ENCODE results near the gene FAM53B.

The FAM53B gene

GRCh38 chr10:124667425-124668345 is 76.5 kb downstream of the FAM53B start:
- H3K4me1 ChIP-seq (ENCODE audit: low read length): no peaks in the 10 kb centered on the region
- H4K20me1 ChIP-seq (ENCODE audit: insufficient read depth, low read length): no peaks in the 10 kb centered on the region
- H3K27me3 ChIP-seq (replicated peaks; ENCODE audit: insufficient read depth, low read length): no peaks in the 10 kb centered on the region
- H3K4me2 ChIP-seq (ENCODE audit: low read depth, low read length): no peak overlapping the region
- no peak overlapping the region for H3K9ac ChIP-seq (ENCODE audit: low read length)
- no peaks in the 10 kb centered on the region for H3K9me3 ChIP-seq (replicated peaks; ENCODE audit: insufficient read depth, low read length)
- no peaks in the 10 kb centered on the region for H3K36me3 ChIP-seq (replicated peaks; ENCODE audit: insufficient read depth, low read length)
- TF ChIP-seq CTCF (IDR thresholded peaks at IDR 0.05; ENCODE audit: low read length): no peak
- no peak for TF ChIP-seq EZH2phosphoT487 (IDR thresholded peaks at IDR 0.05; ENCODE audit: low read length)
- TF ChIP-seq EZH2 (optimal IDR thresholded peaks at IDR 0.05; ENCODE audit: low read depth, low read length): no peak
- no peak overlapping the region for H2AFZ ChIP-seq (ENCODE audit: low read length)
- no peaks in the 10 kb centered on the region for H3K9me2 ChIP-seq (replicated peaks; ENCODE audit: insufficient read depth, low read length)
- H3K79me2 ChIP-seq (ENCODE audit: low read length): 0 out of 2 replicates have a peak, but pooled peaks cover 8% of the 10 kb centered on the region
- H3F3A ChIP-seq (ENCODE audit: insufficient read depth, low read length): no peaks in the 10 kb centered on the region
- H3K27ac ChIP-seq (ENCODE audit: low read length): no peak overlapping the region
- no peak overlapping the region for H3K4me3 ChIP-seq (ENCODE audit: low read length)
- no peak for DNase-seq

- H3K9me3 ChIP-seq (replicated peaks; ENCODE audit: insufficient read depth, low read length): no peaks in the 10 kb centered on the region
- no peaks in the 10 kb centered on the region for H3K4me1 ChIP-seq (ENCODE audit: low read length)
- no peaks in the 10 kb centered on the region for H3K27me3 ChIP-seq (replicated peaks; ENCODE audit: insufficient read depth, low read length)
- no peak overlapping the region for H3K9ac ChIP-seq (ENCODE audit: low read length)
- H3K4me3 ChIP-seq (ENCODE audit: low read length): no peak overlapping the region
- H3F3A ChIP-seq (ENCODE audit: insufficient read depth, low read length): no peaks in the 10 kb centered on the region
- no peak overlapping the region for H3K27ac ChIP-seq (ENCODE audit: low read length)
- no peak overlapping the region for H2AFZ ChIP-seq (ENCODE audit: low read length)
- no peaks in the 10 kb centered on the region for H3K36me3 ChIP-seq (replicated peaks; ENCODE audit: insufficient read depth, low read length)
- H4K20me1 ChIP-seq (ENCODE audit: insufficient read depth, low read length): no peaks in the 10 kb centered on the region
- TF ChIP-seq CTCF (IDR thresholded peaks at IDR 0.05; ENCODE audit: low read length) (no peak), EZH2 (optimal IDR thresholded peaks at IDR 0.05; ENCODE audit: low read depth, low read length) (no peak), EZH2phosphoT487 (IDR thresholded peaks at IDR 0.05; ENCODE audit: low read length) (no peak)
- no peak for DNase-seq
- no peaks in the 10 kb centered on the region for H3K9me2 ChIP-seq (replicated peaks; ENCODE audit: insufficient read depth, low read length)
- no peak overlapping the region for H3K4me2 ChIP-seq (ENCODE audit: low read depth, low read length)
- H3K79me2 ChIP-seq (ENCODE audit: low read length): peaks cover 9% of the 10 kb centered on the region
Observed at GRCh38 chr10:124666494-124666893, 77.7 kb downstream of the FAM53B start.

- no peaks in the 10 kb centered on the region for H4K20me1 ChIP-seq (ENCODE audit: insufficient read depth, low read length)
- no peak for TF ChIP-seq EZH2phosphoT487 (IDR thresholded peaks at IDR 0.05; ENCODE audit: low read length)
- no peak for TF ChIP-seq EZH2 (optimal IDR thresholded peaks at IDR 0.05; ENCODE audit: low read depth, low read length)
- TF ChIP-seq CTCF (IDR thresholded peaks at IDR 0.05; ENCODE audit: low read length): no peak
- no peak overlapping the region for H2AFZ ChIP-seq (ENCODE audit: low read length)
- no peaks in the 10 kb centered on the region for H3K9me2 ChIP-seq (replicated peaks; ENCODE audit: insufficient read depth, low read length)
- no peak overlapping the region for H3K4me3 ChIP-seq (ENCODE audit: low read length)
- no peak overlapping the region for H3K27ac ChIP-seq (ENCODE audit: low read length)
- no peak overlapping the region for H3K9ac ChIP-seq (ENCODE audit: low read length)
- no peaks in the 10 kb centered on the region for H3K27me3 ChIP-seq (replicated peaks; ENCODE audit: insufficient read depth, low read length)
- no peak overlapping the region for H3K4me2 ChIP-seq (ENCODE audit: low read depth, low read length)
- H3K9me3 ChIP-seq (replicated peaks; ENCODE audit: insufficient read depth, low read length): no peaks in the 10 kb centered on the region
- H3F3A ChIP-seq (ENCODE audit: insufficient read depth, low read length): no peaks in the 10 kb centered on the region
- H3K36me3 ChIP-seq (replicated peaks; ENCODE audit: insufficient read depth, low read length): no peaks in the 10 kb centered on the region
- DNase-seq: no peak
- peaks cover 9% of the 10 kb centered on the region for H3K79me2 ChIP-seq (ENCODE audit: low read length)
- H3K4me1 ChIP-seq (ENCODE audit: low read length): no peaks in the 10 kb centered on the region
Observed at GRCh38 chr10:124665980-124666379, 78.2 kb downstream of the FAM53B start.

Measured in MM.1S (cell line).